Activated T-helper 17 cell treated with anti-CD3 and anti-CD28 coated beads, Interleukin-2, amount 50 U/mL, for 72 hours (primary cell): ENCODE results near the gene BEST4. TPM values are rescaled to one million over a fixed set of nuclear protein-coding genes. Genes with fewer than 3 reads are reported as not detected.
"Not testable (repeated sequence)": the region's sequence is repeated elsewhere in the genome, so short reads cannot be mapped to it uniquely, and the experiment has no call there.

ENCODE experiments used
- ATAC-seq: fragments of 150-1000 bp; cut with Tn5 transposase; replicated peaks from 2 replicates; pipeline ENCODE4 v1.10.0; 2021; ENCODE audit warnings: mild to moderate bottlenecking, moderate library complexity
- H3K27ac Mint-ChIP-seq: one replicate; pipeline ENCODE4 v1.8.0; 2022; ENCODE audit warnings: mixed read lengths
- H3K27me3 Mint-ChIP-seq: one replicate; pipeline ENCODE4 v1.8.0; 2022; ENCODE audit warnings: mixed read lengths
- H3K36me3 Mint-ChIP-seq: one replicate; pipeline ENCODE4 v1.8.0; 2022; ENCODE audit warnings: low read depth, mild to moderate bottlenecking, mixed read lengths
- H3K4me1 Mint-ChIP-seq: one replicate; pipeline ENCODE4 v1.8.0; 2022; ENCODE audit warnings: mixed read lengths
- H3K4me3 Mint-ChIP-seq: one replicate; pipeline ENCODE4 v1.8.0; 2022; ENCODE audit warnings: mild to moderate bottlenecking, mixed read lengths
- H3K9me3 Mint-ChIP-seq: one replicate; pipeline ENCODE4 v1.8.0; 2022; ENCODE audit warnings: mixed read lengths
- total RNA-seq, 2 donors: library from RNA; stranded (reverse); gene quantifications; one replicate each; pipeline ENCODE4 v1.2.3, GENCODE V29; 2022

The BEST4 gene
- total RNA-seq, 2 donors from 2014 or later, result 0.97 to 2.0 TPM

GRCh38 chr1:44822981-44823451 lies 35.0 kb upstream of the BEST4 start:
- Mint-ChIP-seq H3K4me1 (peaks cover 21% of the 10 kb centered on the region), H3K27me3 (no peaks in the 10 kb centered on the region), H3K9me3 (no peaks in the 10 kb centered on the region), H3K36me3 (peaks cover 16% of the 10 kb centered on the region), H3K4me3 (no peak overlapping the region), H3K27ac (no peak overlapping the region)
- ATAC-seq, result no peak

- H3K27me3 Mint-ChIP-seq, result no peaks in the 10 kb centered on the region
- H3K4me3 Mint-ChIP-seq, result no peak overlapping the region
- peaks cover 27% of the 10 kb centered on the region for H3K4me1 Mint-ChIP-seq
- H3K27ac Mint-ChIP-seq, result no peak overlapping the region
- no peaks in the 10 kb centered on the region for H3K9me3 Mint-ChIP-seq
- peaks cover 18% of the 10 kb centered on the region for H3K36me3 Mint-ChIP-seq
- ATAC-seq, result no peak
Observed at GRCh38 chr1:44822131-44822701, 34.2 kb upstream of the BEST4 start.

GRCh38 chr1:44821240-44821715 lies 33.3 kb upstream of the BEST4 start:
- H3K4me1 Mint-ChIP-seq, result peaks cover 27% of the 10 kb centered on the region
- no peaks in the 10 kb centered on the region for H3K9me3 Mint-ChIP-seq
- no peak for ATAC-seq
- H3K27me3 Mint-ChIP-seq, result no peaks in the 10 kb centered on the region
- peaks cover 18% of the 10 kb centered on the region for H3K36me3 Mint-ChIP-seq
- peak overlapping the region; percentile 88 for H3K4me3 Mint-ChIP-seq
- peak overlapping the region; percentile 100 for H3K27ac Mint-ChIP-seq

- peaks cover 22% of the 10 kb centered on the region for H3K36me3 Mint-ChIP-seq
- no peaks in the 10 kb centered on the region for H3K27me3 Mint-ChIP-seq
- peak overlapping the region; percentile 88 for H3K4me3 Mint-ChIP-seq
- H3K27ac Mint-ChIP-seq, result peak overlapping the region; percentile 100
- ATAC-seq, result no peak
- H3K4me1 Mint-ChIP-seq, result peaks cover 27% of the 10 kb centered on the region
- no peaks in the 10 kb centered on the region for H3K9me3 Mint-ChIP-seq
Observed at GRCh38 chr1:44820328-44821239, 32.6 kb upstream of the BEST4 start.

- H3K36me3 Mint-ChIP-seq, result peaks cover 31% of the 10 kb centered on the region
- H3K4me3 Mint-ChIP-seq, result peak overlapping the region; percentile 88
- peaks cover 33% of the 10 kb centered on the region for H3K4me1 Mint-ChIP-seq
Observed at GRCh38 chr1:44819608-44820327, 31.8 kb upstream of the BEST4 start.

GRCh38 chr1:44819196-44819607 lies 31.2 kb upstream of the BEST4 start:
- H3K4me1 Mint-ChIP-seq, result peaks cover 34% of the 10 kb centered on the region
- ATAC-seq, result no peak
- H3K36me3 Mint-ChIP-seq, result peaks cover 36% of the 10 kb centered on the region
- H3K9me3 Mint-ChIP-seq, result no peaks in the 10 kb centered on the region
- no peaks in the 10 kb centered on the region for H3K27me3 Mint-ChIP-seq
- peak overlapping the region; percentile 88 for H3K4me3 Mint-ChIP-seq
- peak overlapping the region; percentile 100 for H3K27ac Mint-ChIP-seq

More at GRCh38 chr1:44819608-44820327, 31.8 kb upstream of the BEST4 start:
- no peaks in the 10 kb centered on the region for H3K9me3 Mint-ChIP-seq
- peak; percentile 87 for ATAC-seq
- H3K27me3 Mint-ChIP-seq, result no peaks in the 10 kb centered on the region
- peak overlapping the region; percentile 100 for H3K27ac Mint-ChIP-seq

- Mint-ChIP-seq H3K27ac (peak overlapping the region; percentile 100), H3K4me1 (peaks cover 34% of the 10 kb centered on the region), H3K36me3 (peaks cover 49% of the 10 kb centered on the region), H3K4me3 (peak overlapping the region; percentile 88), H3K27me3 (no peaks in the 10 kb centered on the region), H3K9me3 (no peaks in the 10 kb centered on the region)
- no peak for ATAC-seq
Observed at GRCh38 chr1:44817771-44818495, 30.0 kb upstream of the BEST4 start.

GRCh38 chr1:44817307-44817706 lies 29.3 kb upstream of the BEST4 start:
- Mint-ChIP-seq H3K27ac (no peak overlapping the region), H3K36me3 (peaks cover 55% of the 10 kb centered on the region), H3K27me3 (no peaks in the 10 kb centered on the region), H3K4me1 (peaks cover 34% of the 10 kb centered on the region), H3K9me3 (no peaks in the 10 kb centered on the region), H3K4me3 (peak overlapping the region; percentile 88)
- no peak for ATAC-seq

GRCh38 chr1:44815926-44816325 lies 28.0 kb upstream of the BEST4 start:
- not testable (repeated sequence) for ATAC-seq, H3K9me3 Mint-ChIP-seq, H3K4me3 Mint-ChIP-seq, H3K27ac Mint-ChIP-seq, H3K27me3 Mint-ChIP-seq
- H3K4me1 Mint-ChIP-seq, result peaks cover 47% of the 10 kb centered on the region
- H3K36me3 Mint-ChIP-seq, result peaks cover 69% of the 10 kb centered on the region

GRCh38 chr1:44812822-44813543 lies 25.0 kb upstream of the BEST4 start:
- Mint-ChIP-seq H3K4me1 (peaks cover 37% of the 10 kb centered on the region), H3K9me3 (no peaks in the 10 kb centered on the region), H3K27ac (peak overlapping the region; percentile 99), H3K27me3 (no peaks in the 10 kb centered on the region), H3K4me3 (peak overlapping the region; percentile 91), H3K36me3 (peaks cover 82% of the 10 kb centered on the region)
- no peak for ATAC-seq

- peaks cover 40% of the 10 kb centered on the region for H3K4me1 Mint-ChIP-seq
- ATAC-seq, result no peak
- H3K36me3 Mint-ChIP-seq, result peaks cover 95% of the 10 kb centered on the region
- peak overlapping the region; percentile 91 for H3K4me3 Mint-ChIP-seq
- peak overlapping the region; percentile 99 for H3K27ac Mint-ChIP-seq
- H3K27me3 Mint-ChIP-seq, result no peaks in the 10 kb centered on the region
- H3K9me3 Mint-ChIP-seq, result no peaks in the 10 kb centered on the region
Observed at GRCh38 chr1:44811234-44811633, 23.3 kb upstream of the BEST4 start.

GRCh38 chr1:44810762-44811105 lies 22.8 kb upstream of the BEST4 start:
- Mint-ChIP-seq H3K4me1 (peaks cover 40% of the 10 kb centered on the region), H3K36me3 (peaks cover 95% of the 10 kb centered on the region), H3K27ac (peak overlapping the region; percentile 99), H3K4me3 (peak overlapping the region; percentile 91)
- not testable (repeated sequence) for H3K27me3 Mint-ChIP-seq, H3K9me3 Mint-ChIP-seq, ATAC-seq

- Mint-ChIP-seq H3K4me3 (peak overlapping the region; percentile 91), H3K27ac (peak overlapping the region; percentile 99), H3K36me3 (peaks cover 95% of the 10 kb centered on the region), H3K27me3 (no peaks in the 10 kb centered on the region), H3K4me1 (peaks cover 42% of the 10 kb centered on the region), H3K9me3 (no peaks in the 10 kb centered on the region)
- peak; percentile 3 for ATAC-seq
Observed at GRCh38 chr1:44810101-44810761, 22.3 kb upstream of the BEST4 start.
